ENCODE results near the gene RASGEF1B. TPM values are rescaled to one million over a fixed set of nuclear protein-coding genes. Genes with fewer than 3 reads are reported as not detected.

The RASGEF1B gene
- total RNA-seq, 1 experiment from 2014 or later: 6.9 TPM

DNA sequence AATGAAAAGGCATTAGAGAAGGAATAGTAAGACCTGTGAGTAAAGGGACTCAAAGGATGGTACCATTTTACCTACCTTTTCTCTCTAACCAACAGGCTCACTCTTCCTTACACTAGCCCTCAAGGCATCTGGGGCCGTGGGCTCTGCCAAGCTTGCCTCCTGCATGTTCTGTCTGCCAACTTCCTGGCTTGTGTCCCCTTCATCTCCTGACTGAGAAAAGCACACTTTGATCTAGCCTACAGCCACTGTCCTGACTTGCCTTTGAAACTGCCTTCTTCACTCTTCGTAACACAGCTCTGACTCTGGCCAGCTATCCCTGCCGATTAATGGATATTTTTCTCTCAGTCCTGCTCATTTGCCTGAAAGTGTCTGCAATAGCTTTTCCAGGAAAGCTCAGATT, 76.5 kb downstream of the RASGEF1B start (continued):
- TF ChIP-seq, protein P1, sequence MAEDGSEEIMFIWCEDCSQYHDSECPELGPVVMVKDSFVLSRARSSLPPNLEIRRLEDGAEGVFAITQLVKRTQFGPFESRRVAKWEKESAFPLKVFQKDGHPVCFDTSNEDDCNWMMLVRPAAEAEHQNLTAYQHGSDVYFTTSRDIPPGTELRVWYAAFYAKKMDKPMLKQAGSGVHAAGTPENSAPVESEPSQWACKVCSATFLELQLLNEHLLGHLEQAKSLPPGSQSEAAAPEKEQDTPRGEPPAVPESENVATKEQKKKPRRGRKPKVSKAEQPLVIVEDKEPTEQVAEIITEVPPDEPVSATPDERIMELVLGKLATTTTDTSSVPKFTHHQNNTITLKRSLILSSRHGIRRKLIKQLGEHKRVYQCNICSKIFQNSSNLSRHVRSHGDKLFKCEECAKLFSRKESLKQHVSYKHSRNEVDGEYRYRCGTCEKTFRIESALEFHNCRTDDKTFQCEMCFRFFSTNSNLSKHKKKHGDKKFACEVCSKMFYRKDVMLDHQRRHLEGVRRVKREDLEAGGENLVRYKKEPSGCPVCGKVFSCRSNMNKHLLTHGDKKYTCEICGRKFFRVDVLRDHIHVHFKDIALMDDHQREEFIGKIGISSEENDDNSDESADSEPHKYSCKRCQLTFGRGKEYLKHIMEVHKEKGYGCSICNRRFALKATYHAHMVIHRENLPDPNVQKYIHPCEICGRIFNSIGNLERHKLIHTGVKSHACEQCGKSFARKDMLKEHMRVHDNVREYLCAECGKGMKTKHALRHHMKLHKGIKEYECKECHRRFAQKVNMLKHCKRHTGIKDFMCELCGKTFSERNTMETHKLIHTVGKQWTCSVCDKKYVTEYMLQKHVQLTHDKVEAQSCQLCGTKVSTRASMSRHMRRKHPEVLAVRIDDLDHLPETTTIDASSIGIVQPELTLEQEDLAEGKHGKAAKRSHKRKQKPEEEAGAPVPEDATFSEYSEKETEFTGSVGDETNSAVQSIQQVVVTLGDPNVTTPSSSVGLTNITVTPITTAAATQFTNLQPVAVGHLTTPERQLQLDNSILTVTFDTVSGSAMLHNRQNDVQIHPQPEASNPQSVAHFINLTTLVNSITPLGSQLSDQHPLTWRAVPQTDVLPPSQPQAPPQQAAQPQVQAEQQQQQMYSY (CRISPR knock-in tag; IDR thresholded peaks at IDR 0.05): no peak
- TF ChIP-seq JUN (CRISPR knock-in tag; IDR thresholded peaks at IDR 0.05) (no peak), PRRX2 (CRISPR knock-in tag; IDR thresholded peaks at IDR 0.05) (no peak), ESRRA (CRISPR knock-in tag; IDR thresholded peaks at IDR 0.05; ENCODE audit: borderline replicate concordance) (no peak), ZBTB21 (CRISPR knock-in tag; IDR thresholded peaks at IDR 0.05; ENCODE audit: borderline replicate concordance) (no peak), ZNF416 (CRISPR knock-in tag; IDR thresholded peaks at IDR 0.05) (no peak), KAT7 (CRISPR knock-in tag; IDR thresholded peaks at IDR 0.05; ENCODE audit: borderline replicate concordance) (no peak), GABPB1 (CRISPR knock-in tag; IDR thresholded peaks at IDR 0.05) (no peak), HMGA2 (CRISPR knock-in tag; IDR thresholded peaks at IDR 0.05) (no peak)
- TF ChIP-seq, protein P2, sequence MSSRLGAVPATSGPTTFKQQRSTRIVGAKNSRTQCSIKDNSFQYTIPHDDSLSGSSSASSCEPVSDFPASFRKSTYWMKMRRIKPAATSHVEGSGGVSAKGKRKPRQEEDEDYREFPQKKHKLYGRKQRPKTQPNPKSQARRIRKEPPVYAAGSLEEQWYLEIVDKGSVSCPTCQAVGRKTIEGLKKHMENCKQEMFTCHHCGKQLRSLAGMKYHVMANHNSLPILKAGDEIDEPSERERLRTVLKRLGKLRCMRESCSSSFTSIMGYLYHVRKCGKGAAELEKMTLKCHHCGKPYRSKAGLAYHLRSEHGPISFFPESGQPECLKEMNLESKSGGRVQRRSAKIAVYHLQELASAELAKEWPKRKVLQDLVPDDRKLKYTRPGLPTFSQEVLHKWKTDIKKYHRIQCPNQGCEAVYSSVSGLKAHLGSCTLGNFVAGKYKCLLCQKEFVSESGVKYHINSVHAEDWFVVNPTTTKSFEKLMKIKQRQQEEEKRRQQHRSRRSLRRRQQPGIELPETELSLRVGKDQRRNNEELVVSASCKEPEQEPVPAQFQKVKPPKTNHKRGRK (CRISPR knock-in tag; IDR thresholded peaks at IDR 0.05; ENCODE audit: borderline replicate concordance): no peak
- TF ChIP-seq, protein P3, sequence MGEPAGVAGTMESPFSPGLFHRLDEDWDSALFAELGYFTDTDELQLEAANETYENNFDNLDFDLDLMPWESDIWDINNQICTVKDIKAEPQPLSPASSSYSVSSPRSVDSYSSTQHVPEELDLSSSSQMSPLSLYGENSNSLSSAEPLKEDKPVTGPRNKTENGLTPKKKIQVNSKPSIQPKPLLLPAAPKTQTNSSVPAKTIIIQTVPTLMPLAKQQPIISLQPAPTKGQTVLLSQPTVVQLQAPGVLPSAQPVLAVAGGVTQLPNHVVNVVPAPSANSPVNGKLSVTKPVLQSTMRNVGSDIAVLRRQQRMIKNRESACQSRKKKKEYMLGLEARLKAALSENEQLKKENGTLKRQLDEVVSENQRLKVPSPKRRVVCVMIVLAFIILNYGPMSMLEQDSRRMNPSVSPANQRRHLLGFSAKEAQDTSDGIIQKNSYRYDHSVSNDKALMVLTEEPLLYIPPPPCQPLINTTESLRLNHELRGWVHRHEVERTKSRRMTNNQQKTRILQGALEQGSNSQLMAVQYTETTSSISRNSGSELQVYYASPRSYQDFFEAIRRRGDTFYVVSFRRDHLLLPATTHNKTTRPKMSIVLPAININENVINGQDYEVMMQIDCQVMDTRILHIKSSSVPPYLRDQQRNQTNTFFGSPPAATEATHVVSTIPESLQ (CRISPR knock-in tag; IDR thresholded peaks at IDR 0.05): no peak
- TF ChIP-seq, protein P4, sequence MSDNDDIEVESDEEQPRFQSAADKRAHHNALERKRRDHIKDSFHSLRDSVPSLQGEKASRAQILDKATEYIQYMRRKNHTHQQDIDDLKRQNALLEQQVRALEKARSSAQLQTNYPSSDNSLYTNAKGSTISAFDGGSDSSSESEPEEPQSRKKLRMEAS (CRISPR knock-in tag; IDR thresholded peaks at IDR 0.05): no peak
- TF ChIP-seq, protein P5, sequence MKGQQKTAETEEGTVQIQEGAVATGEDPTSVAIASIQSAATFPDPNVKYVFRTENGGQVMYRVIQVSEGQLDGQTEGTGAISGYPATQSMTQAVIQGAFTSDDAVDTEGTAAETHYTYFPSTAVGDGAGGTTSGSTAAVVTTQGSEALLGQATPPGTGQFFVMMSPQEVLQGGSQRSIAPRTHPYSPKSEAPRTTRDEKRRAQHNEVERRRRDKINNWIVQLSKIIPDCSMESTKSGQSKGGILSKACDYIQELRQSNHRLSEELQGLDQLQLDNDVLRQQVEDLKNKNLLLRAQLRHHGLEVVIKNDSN (CRISPR knock-in tag; IDR thresholded peaks at IDR 0.05): no peak

DNA sequence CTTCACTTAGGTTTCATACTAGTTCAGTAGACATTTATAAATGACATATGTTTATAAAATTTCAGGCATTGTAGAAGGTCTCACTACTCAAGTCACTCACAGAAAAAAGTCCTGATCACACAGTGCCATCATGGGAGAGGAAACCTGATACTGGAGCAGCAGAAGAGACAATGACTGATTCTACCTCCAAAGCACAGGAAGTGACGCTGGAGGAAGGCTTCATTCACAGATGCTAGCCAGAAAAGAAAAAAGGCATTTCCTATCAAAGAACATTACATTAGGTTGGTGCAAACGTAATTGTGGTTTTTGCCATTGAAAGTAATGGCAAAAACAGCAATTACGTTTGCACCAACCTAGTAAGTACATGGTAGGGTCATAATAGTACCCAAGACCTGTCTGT, 79.5 kb downstream of the RASGEF1B start:
- H3K27ac Mint-ChIP-seq: no peak overlapping the region
- H3K4me1 Mint-ChIP-seq: peaks cover 10% of the 10 kb centered on the region
- H3K9me3 Mint-ChIP-seq: peaks cover 10% of the 10 kb centered on the region
- H3K27me3 Mint-ChIP-seq (ENCODE audit: low read depth): no peaks in the 10 kb centered on the region
- ChIA-PET CTCF (no interaction called here), POLR2A (no interaction called here)
- no peak overlapping the region for H3K4me3 Mint-ChIP-seq
- ATAC-seq (no peak), DNase-seq (ENCODE audit: low spot score) (no peak)
- peaks cover 9% of the 10 kb centered on the region; the same call in 1 of the 2 replicates for H3K36me3 Mint-ChIP-seq
- TF ChIP-seq TEAD4 (CRISPR knock-in tag; IDR thresholded peaks at IDR 0.05) (no peak), ATF1 (CRISPR knock-in tag; IDR thresholded peaks at IDR 0.05) (no peak), FOXJ3 (CRISPR knock-in tag; IDR thresholded peaks at IDR 0.05; ENCODE audit: borderline replicate concordance) (no peak), OVOL2 (CRISPR knock-in tag; IDR thresholded peaks at IDR 0.05; ENCODE audit: borderline replicate concordance) (no peak), SP1 (CRISPR knock-in tag; conservative IDR thresholded peaks at IDR 0.05) (no peak), FOXP1 (CRISPR knock-in tag; IDR thresholded peaks at IDR 0.05; ENCODE audit: borderline replicate concordance) (no peak)
- TF ChIP-seq, protein P6, sequence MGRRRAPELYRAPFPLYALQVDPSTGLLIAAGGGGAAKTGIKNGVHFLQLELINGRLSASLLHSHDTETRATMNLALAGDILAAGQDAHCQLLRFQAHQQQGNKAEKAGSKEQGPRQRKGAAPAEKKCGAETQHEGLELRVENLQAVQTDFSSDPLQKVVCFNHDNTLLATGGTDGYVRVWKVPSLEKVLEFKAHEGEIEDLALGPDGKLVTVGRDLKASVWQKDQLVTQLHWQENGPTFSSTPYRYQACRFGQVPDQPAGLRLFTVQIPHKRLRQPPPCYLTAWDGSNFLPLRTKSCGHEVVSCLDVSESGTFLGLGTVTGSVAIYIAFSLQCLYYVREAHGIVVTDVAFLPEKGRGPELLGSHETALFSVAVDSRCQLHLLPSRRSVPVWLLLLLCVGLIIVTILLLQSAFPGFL (CRISPR knock-in tag; IDR thresholded peaks at IDR 0.05; ENCODE audit: borderline replicate concordance): no peak
- TF ChIP-seq, protein P7, sequence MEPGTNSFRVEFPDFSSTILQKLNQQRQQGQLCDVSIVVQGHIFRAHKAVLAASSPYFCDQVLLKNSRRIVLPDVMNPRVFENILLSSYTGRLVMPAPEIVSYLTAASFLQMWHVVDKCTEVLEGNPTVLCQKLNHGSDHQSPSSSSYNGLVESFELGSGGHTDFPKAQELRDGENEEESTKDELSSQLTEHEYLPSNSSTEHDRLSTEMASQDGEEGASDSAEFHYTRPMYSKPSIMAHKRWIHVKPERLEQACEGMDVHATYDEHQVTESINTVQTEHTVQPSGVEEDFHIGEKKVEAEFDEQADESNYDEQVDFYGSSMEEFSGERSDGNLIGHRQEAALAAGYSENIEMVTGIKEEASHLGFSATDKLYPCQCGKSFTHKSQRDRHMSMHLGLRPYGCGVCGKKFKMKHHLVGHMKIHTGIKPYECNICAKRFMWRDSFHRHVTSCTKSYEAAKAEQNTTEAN (CRISPR knock-in tag; IDR thresholded peaks at IDR 0.05): no peak
- TF ChIP-seq, protein P8, sequence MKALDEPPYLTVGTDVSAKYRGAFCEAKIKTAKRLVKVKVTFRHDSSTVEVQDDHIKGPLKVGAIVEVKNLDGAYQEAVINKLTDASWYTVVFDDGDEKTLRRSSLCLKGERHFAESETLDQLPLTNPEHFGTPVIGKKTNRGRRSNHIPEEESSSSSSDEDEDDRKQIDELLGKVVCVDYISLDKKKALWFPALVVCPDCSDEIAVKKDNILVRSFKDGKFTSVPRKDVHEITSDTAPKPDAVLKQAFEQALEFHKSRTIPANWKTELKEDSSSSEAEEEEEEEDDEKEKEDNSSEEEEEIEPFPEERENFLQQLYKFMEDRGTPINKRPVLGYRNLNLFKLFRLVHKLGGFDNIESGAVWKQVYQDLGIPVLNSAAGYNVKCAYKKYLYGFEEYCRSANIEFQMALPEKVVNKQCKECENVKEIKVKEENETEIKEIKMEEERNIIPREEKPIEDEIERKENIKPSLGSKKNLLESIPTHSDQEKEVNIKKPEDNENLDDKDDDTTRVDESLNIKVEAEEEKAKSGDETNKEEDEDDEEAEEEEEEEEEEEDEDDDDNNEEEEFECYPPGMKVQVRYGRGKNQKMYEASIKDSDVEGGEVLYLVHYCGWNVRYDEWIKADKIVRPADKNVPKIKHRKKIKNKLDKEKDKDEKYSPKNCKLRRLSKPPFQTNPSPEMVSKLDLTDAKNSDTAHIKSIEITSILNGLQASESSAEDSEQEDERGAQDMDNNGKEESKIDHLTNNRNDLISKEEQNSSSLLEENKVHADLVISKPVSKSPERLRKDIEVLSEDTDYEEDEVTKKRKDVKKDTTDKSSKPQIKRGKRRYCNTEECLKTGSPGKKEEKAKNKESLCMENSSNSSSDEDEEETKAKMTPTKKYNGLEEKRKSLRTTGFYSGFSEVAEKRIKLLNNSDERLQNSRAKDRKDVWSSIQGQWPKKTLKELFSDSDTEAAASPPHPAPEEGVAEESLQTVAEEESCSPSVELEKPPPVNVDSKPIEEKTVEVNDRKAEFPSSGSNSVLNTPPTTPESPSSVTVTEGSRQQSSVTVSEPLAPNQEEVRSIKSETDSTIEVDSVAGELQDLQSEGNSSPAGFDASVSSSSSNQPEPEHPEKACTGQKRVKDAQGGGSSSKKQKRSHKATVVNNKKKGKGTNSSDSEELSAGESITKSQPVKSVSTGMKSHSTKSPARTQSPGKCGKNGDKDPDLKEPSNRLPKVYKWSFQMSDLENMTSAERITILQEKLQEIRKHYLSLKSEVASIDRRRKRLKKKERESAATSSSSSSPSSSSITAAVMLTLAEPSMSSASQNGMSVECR (CRISPR knock-in tag; IDR thresholded peaks at IDR 0.05; ENCODE audit: borderline replicate concordance): no peak

All from WTC11 (cell line).